HG02885 (cell line): ENCODE data around the gene CACNA1F.
A peak's percentile ranks its signal among the peaks of the same experiment; 100 is the strongest.

Experiments used
- ATAC-seq: cut with Tn5 transposase; IDR thresholded peaks from one replicate; pipeline ENCODE4 v1.9.1; 2021; ENCODE audit warnings: mild to moderate bottlenecking; ENCODE audit not compliant: unreplicated experiment, poor library complexity

CACNA1F gene

DNA sequence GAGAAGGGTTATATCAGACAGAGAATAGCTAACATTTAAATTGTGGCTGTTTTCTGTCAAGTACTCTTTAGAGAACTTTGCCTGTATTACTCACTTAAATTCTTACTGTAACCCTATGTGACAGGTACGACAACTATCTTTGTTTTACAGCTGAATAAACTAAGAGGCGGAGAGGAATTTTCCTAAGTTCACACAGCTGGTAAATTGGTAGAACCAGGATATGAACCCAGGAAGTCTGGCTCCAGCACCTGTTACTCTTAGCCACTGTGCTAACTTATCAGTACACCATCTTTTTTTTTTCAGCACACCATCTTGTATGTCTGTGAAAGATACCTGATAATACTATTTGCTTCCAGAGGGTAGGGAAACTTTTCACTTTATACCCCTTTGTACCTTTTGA is 31.1 kb downstream of the CACNA1F start:
- no peak for ATAC-seq

DNA sequence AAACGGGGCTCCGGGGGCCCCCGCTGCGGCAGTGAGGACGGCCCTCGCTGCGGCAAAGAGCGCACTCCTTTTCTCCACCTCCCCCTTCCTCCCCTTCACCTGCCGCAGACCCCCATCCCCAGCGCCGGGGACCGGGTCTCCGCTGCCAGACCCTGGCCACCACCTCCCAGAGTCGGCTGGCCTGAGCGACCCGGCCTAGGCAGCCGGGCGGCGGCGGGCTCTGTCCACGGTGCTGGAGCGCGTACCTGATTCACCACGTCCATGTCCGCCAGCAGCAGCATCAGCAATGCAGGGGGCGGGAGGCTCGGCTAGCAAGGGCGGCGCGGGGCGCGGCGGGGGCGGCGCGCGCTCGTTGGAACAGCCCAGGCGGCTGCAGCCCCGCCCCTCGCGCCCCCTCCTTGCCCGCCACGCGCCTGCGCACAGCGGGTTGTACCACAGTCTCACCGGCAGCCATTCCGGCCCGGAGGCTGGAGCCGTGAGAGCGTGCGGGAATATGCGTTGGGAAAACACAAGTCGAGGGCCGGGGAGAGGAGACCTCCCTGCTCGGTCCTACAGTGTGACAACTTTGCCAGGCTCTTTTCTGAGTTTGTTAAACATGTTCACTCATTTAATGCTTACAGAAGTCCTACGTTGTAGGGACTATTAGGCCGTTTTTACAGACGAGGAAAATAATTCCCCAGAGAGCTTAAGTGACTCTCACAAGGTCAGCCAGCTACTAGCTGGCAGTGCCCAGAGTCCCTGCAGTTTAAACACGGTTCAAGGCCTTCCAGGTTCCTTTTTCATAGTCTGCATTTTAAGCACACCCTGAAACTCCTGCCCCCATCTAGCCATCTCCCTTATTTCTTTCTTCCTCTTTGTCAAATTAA is 33.0 kb downstream of the CACNA1F start, which contains the start of gene SYP:
Gene SYP (minus strand): TSS at position 288 of the 866 bp plus-strand sequence. CDS start 7 bp downstream, at position 281.
- peak; percentile 97 for ATAC-seq

DNA sequence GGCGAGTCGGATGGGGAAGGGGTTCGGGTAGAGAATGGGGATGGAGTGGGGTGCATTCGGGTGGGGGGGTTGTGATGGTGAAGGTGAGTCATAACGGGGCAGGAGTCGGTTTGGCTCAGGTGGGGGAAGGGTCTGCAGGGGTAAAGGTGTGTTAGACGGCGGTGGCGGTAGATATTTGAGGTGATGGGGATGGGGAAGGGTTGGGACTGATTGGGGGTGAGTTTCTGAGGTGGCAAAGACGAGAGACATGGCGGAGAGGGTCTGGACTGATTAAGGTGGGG is 33.9 kb downstream of the CACNA1F start:
- ATAC-seq, result no peak

DNA sequence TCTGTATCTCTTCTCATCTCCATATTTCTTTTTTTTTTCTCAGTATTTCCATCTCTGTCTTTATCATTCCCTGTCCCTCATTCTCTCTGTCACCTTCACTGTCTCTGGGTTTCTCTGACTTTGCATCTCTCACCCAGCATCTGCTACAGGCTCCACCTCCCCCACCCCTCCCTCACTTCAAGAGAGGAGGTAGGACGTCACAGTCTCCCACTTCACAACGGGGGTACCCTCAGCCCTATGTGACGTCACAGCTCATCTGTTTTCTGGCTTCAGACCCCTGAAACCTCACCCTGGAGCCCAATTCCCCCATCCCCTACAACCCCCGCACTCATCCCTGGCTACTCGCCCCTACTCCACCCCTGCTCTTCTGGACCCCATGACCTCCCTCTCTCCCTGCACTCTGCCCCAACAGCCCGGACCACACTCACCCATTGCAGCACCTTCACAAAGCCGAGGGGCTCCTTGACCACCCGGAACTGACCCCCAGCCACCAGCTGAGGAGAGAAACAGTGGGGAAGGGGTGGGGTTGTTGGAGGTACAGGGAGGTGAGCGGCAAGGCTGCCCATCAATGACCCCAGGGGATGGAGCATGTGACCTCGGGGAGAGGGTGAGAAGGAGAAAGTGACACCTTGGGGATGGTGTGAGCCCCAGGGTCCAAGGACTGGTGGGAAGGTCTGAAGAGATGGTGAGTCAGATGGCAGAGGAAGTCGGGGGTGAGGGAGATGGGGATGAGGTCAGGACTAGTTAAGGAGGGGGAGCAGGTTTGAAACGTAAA is 34.4 kb downstream of the CACNA1F start:
- ATAC-seq, result no peak

DNA sequence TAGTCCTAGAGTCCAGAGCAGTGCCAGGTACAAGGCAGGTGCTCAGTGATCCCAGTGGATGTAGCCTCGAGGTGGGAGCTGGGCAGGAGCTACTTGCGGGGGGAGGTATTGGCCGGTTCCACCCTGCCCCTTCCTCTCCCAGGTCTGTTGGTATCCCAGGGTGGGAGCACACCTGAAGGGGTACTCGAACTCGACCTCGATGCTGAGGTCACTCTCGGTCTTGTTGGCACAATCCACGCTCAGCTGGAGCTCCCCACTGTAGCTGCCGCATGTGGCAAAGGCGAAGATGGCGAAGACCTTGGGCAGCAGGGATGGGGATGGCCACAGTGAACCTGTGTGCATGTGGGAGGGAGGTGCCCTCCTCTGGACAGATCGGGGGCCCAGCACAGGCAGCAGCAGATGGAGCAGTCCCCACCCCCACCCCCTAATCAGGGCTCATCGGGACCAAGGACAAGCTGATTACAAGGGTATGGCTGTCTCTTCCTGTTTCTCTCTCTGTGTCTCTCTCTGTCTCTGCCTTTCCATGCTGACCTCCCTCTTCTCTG is 35.5 kb downstream of the CACNA1F start:
- ATAC-seq, result no peak

DNA sequence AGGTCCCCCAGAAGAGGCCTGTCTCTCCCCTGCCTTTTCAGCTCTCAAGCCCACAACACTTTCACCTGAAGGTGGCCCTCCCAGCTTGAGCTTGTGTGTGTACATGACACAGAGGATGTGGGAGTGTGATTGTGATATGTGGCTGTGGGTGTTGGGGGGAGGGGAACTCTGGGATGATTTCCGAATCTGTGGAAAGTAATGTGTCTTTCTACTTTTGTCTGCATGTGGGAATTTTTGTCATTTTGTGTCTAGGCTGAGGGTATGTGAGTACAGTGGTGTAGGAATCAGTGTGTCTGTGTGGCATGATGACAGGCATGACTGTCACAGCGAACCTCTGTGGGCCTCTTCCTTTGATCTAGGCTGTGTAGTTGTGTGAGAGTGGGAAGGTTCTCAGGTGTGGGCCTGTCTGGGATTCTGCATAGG is 39.6 kb downstream of the CACNA1F start:
- no peak for ATAC-seq

DNA sequence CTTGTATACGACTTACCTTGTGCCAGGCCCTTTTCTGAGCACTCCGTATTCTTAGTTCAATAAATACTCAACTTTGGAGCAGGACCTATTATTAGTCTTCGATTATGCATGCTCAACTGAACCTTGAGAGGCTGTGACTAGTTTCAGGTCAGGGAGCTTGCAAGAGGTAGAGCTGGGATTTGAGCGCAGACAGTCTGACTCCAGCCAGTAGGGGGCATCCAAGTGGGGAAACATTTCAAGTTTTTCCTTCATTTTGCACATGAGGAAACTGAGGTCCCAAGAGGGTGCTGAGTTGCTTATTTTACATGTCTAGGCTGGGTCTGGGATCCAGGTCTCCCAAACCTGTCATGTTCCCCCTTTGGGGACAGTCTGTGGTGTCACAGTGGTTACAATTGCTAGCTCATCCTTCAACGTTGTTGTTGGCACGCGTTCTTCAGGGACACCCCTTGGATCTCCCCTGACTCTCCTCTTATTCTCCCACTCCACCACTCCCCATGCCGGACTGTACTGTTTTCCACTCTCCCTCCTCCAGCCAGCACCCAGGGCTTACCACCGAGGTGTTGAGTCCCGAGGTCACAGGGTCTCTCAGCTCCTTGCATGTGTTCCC is 40.3 kb downstream of the CACNA1F start:
- no peak for ATAC-seq

DNA sequence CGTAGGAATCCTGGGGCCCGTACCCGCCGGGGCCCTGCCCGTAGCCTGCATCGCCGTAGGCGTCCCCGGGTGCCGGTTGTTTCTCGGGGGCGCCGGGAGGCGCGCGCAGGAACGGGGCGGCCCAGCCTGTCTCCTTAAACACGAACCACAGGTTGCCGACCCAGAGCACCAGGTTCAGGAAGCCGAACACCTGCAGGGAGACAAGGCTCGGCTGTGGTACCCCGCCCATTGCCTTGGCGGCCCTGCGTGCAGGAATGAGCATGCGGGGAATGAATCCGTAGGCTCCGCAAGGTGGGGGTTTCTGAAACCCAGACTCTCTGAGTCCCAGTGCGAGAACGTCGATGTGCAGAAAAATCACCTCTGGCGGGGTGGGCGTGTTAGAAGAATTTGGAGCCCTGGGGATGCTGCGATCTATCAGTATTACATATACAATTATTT is 41.5 kb downstream of the CACNA1F start:
- ATAC-seq, result peak; percentile 17

DNA sequence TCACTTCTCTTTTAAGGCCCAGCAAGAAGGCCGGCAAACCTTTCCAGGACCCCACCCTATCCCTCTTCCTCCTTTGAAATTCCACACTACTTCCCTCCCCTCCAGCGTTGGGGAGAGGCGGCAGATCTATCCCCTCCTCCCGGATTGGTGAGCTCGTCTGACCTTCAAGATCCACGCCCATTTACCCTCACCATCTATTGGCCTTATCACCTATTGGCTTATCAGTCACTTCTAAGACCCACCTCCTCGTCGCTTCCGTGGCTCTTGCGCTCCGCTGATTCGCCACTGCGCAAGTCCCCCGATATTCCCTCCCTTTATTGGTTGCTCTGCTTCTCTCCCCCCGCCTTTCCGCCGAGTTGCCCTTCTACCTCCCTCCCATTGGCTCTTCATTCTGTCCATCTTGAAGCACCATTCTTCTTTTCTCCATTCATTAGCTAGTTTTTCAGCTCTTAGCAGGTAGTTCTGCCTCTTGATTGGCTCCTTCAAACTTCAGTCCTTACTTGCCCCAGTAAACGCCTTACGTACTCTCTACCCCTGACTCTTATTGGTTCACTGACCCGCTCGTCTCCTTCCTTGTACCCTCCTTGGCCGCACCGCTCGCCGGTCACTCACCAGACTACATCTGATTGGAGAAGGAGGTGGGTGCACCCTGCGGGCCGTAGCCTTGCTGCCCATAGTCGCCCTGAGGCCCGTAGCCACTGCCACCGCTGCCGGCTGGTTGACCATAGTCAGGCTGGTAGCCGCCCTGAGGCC is 42.1 kb downstream of the CACNA1F start:
- peak; percentile 90 for ATAC-seq

DNA sequence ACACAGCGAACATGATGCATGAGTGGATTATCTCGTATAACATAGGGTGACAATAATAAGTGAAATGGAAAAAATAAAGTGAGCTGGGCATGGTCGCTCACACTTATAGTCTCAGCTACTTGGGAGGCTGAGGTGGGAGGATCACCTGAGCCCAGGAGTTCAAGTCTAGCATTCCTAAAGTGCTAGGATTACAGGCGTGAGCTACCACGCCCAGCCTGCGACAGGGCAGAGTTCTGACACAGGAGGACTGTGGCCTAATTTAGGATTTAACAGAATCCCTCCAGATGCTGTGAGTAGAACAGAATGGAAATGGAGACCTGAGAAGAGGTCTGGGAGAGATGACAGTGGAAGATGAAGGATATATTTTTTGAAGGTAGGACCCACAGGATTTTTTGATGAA is 43.5 kb downstream of the CACNA1F start:
- no peak for ATAC-seq

DNA sequence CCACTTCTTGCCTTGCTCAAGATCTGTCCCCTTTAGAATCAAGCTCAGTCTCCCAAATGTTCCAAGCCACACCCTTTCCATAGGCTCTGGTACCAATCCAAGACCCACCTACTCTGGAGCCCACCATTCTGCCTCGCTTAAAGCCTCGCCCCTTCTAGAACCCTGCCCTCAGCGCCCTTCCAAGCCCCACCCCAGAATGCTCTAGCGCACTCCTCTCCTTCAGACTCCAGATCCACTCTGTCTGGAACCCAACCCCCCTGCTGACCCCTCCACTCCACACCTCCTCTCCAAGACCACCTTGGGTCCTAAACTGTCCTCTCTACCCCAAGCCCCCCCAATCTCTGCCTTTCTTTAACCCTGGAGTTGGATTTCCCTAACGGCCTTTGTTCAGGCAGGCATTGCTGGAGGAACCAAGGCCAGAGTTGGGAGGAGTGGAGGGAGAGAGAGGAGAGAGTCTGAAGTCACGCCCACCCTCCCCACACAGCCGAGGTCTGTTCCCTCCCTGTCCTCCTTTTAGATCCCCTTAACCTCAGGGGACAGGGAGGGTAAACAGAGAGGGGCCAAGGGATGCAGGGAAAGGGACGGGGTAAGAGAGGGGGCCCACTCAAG is 44.6 kb downstream of the CACNA1F start:
- no peak for ATAC-seq

DNA sequence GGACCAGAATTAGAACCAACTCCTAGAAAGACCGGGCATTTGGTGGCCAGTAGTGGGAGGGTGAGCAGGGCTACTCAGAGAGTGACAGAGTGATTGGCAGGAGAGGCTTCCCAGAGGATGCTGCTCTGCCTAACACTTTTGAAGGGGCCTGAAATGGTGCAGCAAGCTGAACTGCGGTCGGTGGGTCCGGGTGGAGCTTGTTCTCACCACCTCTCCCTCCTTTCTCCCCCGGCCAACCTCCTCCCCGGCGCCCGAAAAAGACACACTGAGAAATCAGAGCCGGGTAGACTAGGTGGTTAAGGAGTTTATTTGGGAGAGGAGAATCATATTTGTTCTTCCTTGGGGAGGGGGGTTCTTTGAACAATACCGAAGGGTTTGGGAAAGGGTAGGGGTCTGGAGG is 45.6 kb downstream of the CACNA1F start:
- ATAC-seq, result no peak

DNA sequence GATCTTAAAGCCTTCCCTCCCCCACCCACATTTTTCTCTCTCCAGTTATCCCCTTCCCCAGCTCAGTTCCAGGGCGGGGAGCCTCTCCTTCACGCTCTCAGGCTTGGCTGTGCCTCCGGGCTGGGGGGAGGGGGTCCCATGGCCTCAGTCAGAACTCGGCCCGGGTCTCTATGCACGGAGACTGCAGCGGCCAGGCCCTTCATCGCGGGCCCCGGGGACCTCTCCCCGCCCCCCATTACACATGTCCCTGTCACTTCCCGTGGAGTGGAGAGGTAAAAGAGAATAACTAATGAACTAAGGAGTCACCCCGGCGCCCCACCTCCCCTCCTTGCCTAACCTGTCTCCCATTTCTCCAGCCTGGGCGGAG is 46.1 kb downstream of the CACNA1F start:
- ATAC-seq, result no peak

DNA sequence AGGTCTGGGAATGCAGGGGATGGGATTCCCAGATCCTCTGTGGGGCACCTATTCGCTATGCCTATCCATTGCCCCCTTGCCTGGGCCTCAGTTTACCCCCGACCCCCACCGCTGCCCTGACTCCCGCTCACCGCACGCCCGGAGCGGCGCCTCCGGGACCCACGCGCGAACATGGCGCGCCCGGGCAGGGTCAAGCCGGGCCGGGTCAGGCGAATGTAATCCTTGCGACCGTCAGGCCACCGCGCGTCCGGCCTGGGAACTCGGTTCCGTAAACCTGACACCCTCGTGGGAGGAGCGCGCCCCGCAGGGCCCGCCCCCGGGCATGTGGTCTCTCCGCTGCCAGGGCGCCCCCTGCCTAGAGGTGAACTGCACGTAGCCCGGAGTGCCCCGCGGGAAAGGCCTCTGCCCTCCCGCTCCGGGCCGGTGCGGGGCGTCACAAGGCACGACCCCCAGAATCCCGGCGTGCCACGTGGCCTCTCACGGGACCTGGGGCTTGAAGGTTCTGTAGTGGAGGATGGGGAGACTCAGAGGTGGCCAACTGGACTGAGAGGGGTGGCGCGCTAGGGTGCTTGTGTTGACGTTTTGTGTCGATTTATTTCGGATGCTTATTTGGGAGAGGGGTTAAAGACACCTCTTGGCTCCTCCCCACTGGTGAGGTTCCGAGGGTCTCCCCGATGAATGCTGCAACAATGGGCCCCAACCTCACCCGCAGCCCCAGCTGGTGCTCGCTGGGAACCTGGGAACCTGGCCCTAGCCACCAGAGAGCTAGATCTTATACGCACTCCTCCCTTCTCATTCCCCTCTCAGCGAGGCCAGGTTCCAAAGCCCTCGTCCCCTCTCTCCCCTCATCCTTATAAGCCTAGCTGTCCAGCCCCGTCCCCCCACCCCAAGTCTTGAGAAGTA is 46.8 kb downstream of the CACNA1F start, which contains the start of gene PRICKLE3:
Gene PRICKLE3 (minus strand): TSS at position 249 of the 903 bp plus-strand sequence. CDS start 76 bp downstream, at position 173.
- peak; percentile 30 for ATAC-seq

DNA sequence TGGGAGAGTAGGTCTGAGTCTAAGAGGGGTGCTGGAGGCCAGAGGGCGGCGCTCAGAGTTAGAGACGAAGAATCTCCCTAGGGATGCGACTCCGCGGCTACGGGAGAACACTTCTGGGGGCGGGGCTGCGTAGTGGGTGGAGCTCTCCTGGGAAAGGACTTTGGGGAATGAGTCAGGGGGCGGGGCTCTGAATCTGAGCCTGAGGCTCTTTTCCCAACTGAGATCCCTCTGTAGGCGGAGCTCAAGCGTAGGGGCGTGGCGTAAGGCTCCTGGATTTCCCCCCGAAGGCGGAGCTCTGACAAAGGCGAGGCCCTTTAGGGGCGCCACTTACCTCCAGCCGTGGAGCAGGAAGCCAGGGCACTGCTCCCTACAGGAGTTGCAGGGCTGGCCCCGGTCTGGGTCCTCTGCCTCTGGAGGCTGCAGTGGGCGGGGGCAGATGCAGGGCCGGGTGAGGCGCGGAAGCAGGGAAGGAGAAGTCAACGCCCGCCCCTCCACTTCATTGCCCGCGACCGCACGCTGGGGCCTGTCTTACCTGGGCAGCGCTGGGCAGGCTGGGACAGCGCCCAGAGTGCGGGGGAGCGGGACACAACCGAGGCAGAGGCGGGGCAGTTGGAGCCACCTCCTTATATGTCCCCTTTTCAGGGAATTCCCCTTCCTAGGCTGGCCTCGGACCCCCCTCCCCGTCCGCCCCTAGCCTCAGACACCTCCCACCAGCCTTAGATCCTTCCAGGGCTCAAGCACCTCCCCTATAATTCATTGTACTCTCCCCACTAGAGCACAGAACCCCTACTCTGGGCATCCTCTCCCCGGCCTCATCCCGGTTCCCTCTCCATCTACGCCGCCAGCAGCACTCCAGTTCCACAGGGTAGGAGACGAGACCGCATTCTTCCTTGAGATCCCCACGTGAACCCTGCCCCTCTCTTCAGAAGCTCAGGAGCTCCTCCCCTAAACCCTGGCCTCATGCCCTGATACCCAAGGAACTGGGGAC is 48.6 kb downstream of the CACNA1F start:
- ATAC-seq, result peak; percentile 63

DNA sequence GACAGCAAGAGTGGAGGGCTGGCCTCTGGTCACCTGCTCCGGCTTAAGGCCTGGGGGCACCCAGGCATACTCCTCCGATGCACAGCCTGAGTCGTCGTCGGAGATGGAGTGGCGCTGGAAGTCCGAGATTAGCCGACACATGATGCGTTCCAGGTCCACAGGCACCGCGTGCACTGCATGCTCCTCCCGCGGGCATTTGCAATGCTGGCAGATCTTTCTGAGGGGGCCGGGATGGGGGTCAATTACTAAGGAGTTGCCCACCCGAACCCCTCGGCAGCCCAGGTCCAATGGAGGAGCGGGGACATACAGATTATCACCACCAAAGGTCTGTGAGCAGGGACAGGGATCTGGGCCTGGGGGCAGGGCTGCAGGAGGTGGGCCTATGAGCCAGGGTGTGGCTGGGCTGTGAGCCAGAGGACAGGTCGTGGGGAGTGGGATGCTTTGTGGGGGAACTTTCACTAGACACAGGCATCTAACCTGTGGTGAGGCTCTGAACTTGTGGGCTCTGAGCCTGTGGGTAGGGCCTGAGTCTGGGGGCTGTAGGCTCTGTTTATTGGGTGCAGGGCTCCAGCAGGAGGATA is 49.3 kb downstream of the CACNA1F start:
- ATAC-seq, result no peak

DNA sequence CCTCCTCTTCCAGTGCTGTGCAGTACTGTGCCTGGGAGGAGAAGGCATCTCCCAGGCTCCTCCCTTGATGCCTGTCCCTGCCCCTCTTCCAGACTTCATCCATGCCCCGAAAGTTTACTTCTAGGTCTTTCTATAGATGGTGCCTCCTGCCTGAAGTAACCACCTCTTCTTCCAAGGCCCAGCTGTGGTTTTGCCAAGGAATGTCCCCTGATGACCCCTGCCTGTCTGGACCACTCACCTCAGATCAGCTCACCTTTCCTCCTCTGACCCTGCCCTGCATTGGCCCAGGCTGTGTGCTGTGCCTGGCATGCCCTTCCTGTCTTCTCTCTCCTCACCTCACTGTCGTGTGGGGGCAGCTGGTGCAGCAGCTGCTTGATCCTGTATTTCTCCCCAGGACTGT is 53.8 kb downstream of the CACNA1F start:
- no peak for ATAC-seq
